IMR-90 (cell line): ENCODE measurements around the gene TGFBRAP1. TPM values are rescaled to one million over a fixed set of nuclear protein-coding genes. Genes with fewer than 3 reads are reported as not detected.

Source experiments
- ATAC-seq: fragments of 200-7000 bp; cut with Tn5 transposase; 2 replicates; pipeline ENCODE4 v1.9.1; 2020; ENCODE audit warnings: low read depth, mild to moderate bottlenecking, moderate library complexity
- BruUV-seq: library from RNA; stranded (reverse); fragments of 400-500 nt; replicated peaks from 2 replicates; lab custom pipeline; 2021; lab: Mats Ljungman, UMichigan
- CTCF ChIA-PET: fragments of 300-600 bp; formaldehyde crosslinking; extraction: SDS; loops from one replicate; lab custom pipeline; 2021; ENCODE audit warnings: antibody characterized with exemption; lab: Yijun Ruan, JAX
- POLR2A ChIA-PET: fragments of 300-600 bp; sonication (Branson Sonifier 250); formaldehyde crosslinking; loops from one replicate; lab custom pipeline; 2022; ENCODE audit warnings: antibody characterized with exemption; ENCODE audit not compliant: unreplicated experiment; lab: Charles Lee
- DNase-seq: peaks from one replicate; pipeline ENCODE4 v3.0.0; 2013
- H2AFZ ChIP-seq: replicated peaks from 2 replicates; pipeline ENCODE3; 2013; ENCODE audit warnings: low read length, mild to moderate bottlenecking; ENCODE audit not compliant: poor library complexity
- H2AK5ac ChIP-seq: 2 replicates; pipeline ENCODE4 v1.6.1; 2013; ENCODE audit warnings: low read depth, low read length, inconsistent platforms
- H2AK9ac ChIP-seq: replicated peaks from 2 replicates; pipeline ENCODE3; 2013; ENCODE audit warnings: mild to moderate bottlenecking, low read depth, low read length, moderate library complexity; ENCODE audit not compliant: poor library complexity
- H2BK120ac ChIP-seq: 2 replicates; pipeline ENCODE4 v1.6.1; 2013; ENCODE audit warnings: low read depth, low read length, inconsistent platforms
- H2BK15ac ChIP-seq: 3 replicates; pipeline ENCODE4 v1.6.1; 2013; ENCODE audit warnings: low read depth, low read length, inconsistent platforms
- H2BK20ac ChIP-seq: 2 replicates; pipeline ENCODE4 v1.6.1; 2013; ENCODE audit warnings: low read depth, mild to moderate bottlenecking, inconsistent platforms, low read length, moderate library complexity
- H2BK5ac ChIP-seq: 2 replicates; pipeline ENCODE4 v1.6.1; 2013; ENCODE audit warnings: mild to moderate bottlenecking, low read depth, low read length, inconsistent platforms; ENCODE audit not compliant: poor library complexity, severe bottlenecking
- H3K14ac ChIP-seq: replicated peaks from 2 replicates; pipeline ENCODE4 v1.6.1; 2013; ENCODE audit warnings: low read depth, low read length, inconsistent platforms
- H3K18ac ChIP-seq: 2 replicates; pipeline ENCODE4 v1.6.1; 2013; ENCODE audit warnings: low read depth, low read length, control low read depth
- H3K23ac ChIP-seq: 2 replicates; pipeline ENCODE4 v1.6.1; 2013; ENCODE audit warnings: low read depth, low read length, inconsistent platforms
- H3K27ac ChIP-seq: 2 replicates; pipeline ENCODE4 v1.5.1; 2013; ENCODE audit warnings: mild to moderate bottlenecking, control low read depth, low read length; ENCODE audit not compliant: insufficient read depth
- H3K27me3 ChIP-seq: 2 replicates; pipeline ENCODE4 v1.6.1; 2013; ENCODE audit warnings: low read length; ENCODE audit not compliant: control insufficient read depth, insufficient read depth
- H3K36me3 ChIP-seq: 2 replicates; pipeline ENCODE4 v1.6.1; 2013; ENCODE audit warnings: low read length, mixed read lengths; ENCODE audit not compliant: control insufficient read depth, insufficient read depth
- H3K4ac ChIP-seq: 2 replicates; pipeline ENCODE4 v1.6.1; 2013; ENCODE audit warnings: low read depth, low read length, inconsistent platforms
- H3K4me1 ChIP-seq: 2 replicates; pipeline ENCODE4 v1.6.1; 2013; ENCODE audit warnings: low read length, mixed read lengths; ENCODE audit not compliant: control insufficient read depth, insufficient read depth
- H3K4me2 ChIP-seq: 2 replicates; pipeline ENCODE4 v1.6.1; 2013; ENCODE audit warnings: low read depth, mild to moderate bottlenecking, control low read depth, low read length, moderate library complexity
- H3K4me3 ChIP-seq: 2 replicates; pipeline ENCODE4 v1.5.1; 2013; ENCODE audit warnings: low read depth, mild to moderate bottlenecking, control low read depth, low read length, moderate library complexity; ENCODE audit not compliant: insufficient read depth
- H3K56ac ChIP-seq: 2 replicates; pipeline ENCODE4 v1.6.1; 2013; ENCODE audit warnings: low read length, inconsistent platforms; ENCODE audit not compliant: insufficient read depth; ENCODE audit errors: extremely low read depth
- H3K79me1 ChIP-seq, 2 experiments: 2 replicates each; pipeline ENCODE4 v1.6.1; 2013; ENCODE audit warnings: low read length in 2 of 2, inconsistent platforms in 1 of 2, low read depth in 1 of 2
- H3K9ac ChIP-seq: 2 replicates; pipeline ENCODE4 v1.6.1; 2013; ENCODE audit warnings: low read depth, low read length, control low read depth
- H3K9me1 ChIP-seq: 2 replicates; pipeline ENCODE4 v1.6.1; 2013; ENCODE audit warnings: low read length, inconsistent platforms; ENCODE audit not compliant: insufficient read depth
- H3K9me3 ChIP-seq: 2 replicates; pipeline ENCODE4 v1.6.1; 2013; ENCODE audit warnings: low read length; ENCODE audit not compliant: control insufficient read depth, insufficient read depth
- H4K20me1 ChIP-seq: 2 replicates; pipeline ENCODE4 v1.6.1; 2013; ENCODE audit warnings: low read length, inconsistent platforms; ENCODE audit not compliant: insufficient read depth
- H4K5ac ChIP-seq: 2 replicates; pipeline ENCODE4 v1.6.1; 2013; ENCODE audit warnings: mild to moderate bottlenecking, low read depth, low read length, control low read depth
- H4K8ac ChIP-seq, 2 experiments: 2 replicates each; pipeline ENCODE4 v1.6.1; 2013; ENCODE audit warnings: low read depth in 2 of 2, low read length in 2 of 2, control low read depth in 1 of 2, inconsistent platforms in 1 of 2
- H4K91ac ChIP-seq: 2 replicates; pipeline ENCODE4 v1.6.1; 2013; ENCODE audit warnings: low read depth, low read length, inconsistent platforms; ENCODE audit not compliant: insufficient read depth
- BHLHE40 ChIP-seq: fragments of 150-350 bp; IDR thresholded peaks from 2 replicates; pipeline ENCODE4 v1.6.1; 2016; ENCODE audit warnings: mild to moderate bottlenecking, low read depth, low read length
- CEBPB ChIP-seq: IDR thresholded peaks from 2 replicates; pipeline ENCODE4 v1.6.1; 2012; ENCODE audit warnings: low read depth, low read length, improper control_type of control experiment
- CHD1 ChIP-seq: IDR thresholded peaks from 2 replicates; pipeline ENCODE4 v1.6.1; 2012; ENCODE audit warnings: low read depth, low read length, improper control_type of control experiment
- CTCF ChIP-seq: conservative IDR thresholded peaks from 2 replicates; pipeline ENCODE4 v1.5.1; 2012; ENCODE audit warnings: mild to moderate bottlenecking, low read depth, low read length, improper control_type of control experiment
- ELK1 ChIP-seq: fragments of 150-350 bp; IDR thresholded peaks from 2 replicates; pipeline ENCODE4 v1.6.1; 2016; ENCODE audit warnings: low read depth, mild to moderate bottlenecking, low read length, moderate library complexity, borderline replicate concordance
- FOS ChIP-seq: fragments of 150-350 bp; IDR thresholded peaks from 2 replicates; pipeline ENCODE4 v1.6.1; 2016; ENCODE audit warnings: low read depth, low read length
- MAFK ChIP-seq: IDR thresholded peaks from 2 replicates; pipeline ENCODE4 v1.6.1; 2012; ENCODE audit warnings: low read depth, low read length, improper control_type of control experiment
- MAZ ChIP-seq: IDR thresholded peaks from 2 replicates; pipeline ENCODE4 v1.6.1; 2012; ENCODE audit warnings: low read depth, mild to moderate bottlenecking, low read length, improper control_type of control experiment, moderate library complexity, borderline replicate concordance
- MXI1 ChIP-seq: IDR thresholded peaks from 2 replicates; pipeline ENCODE4 v1.6.1; 2012; ENCODE audit warnings: low read depth, mild to moderate bottlenecking, low read length, moderate library complexity, borderline replicate concordance
- NFE2L2 ChIP-seq: fragments of 150-350 bp; IDR thresholded peaks from 2 replicates; pipeline ENCODE4 v1.6.1; 2016; ENCODE audit warnings: low read depth, mild to moderate bottlenecking, low read length
- POLR2A ChIP-seq: IDR thresholded peaks from 2 replicates; pipeline ENCODE4 v1.6.1; 2012; ENCODE audit warnings: mild to moderate bottlenecking, low read depth, low read length
- RAD21 ChIP-seq: IDR thresholded peaks from 2 replicates; pipeline ENCODE4 v1.6.1; 2012; ENCODE audit warnings: low read length, improper control_type of control experiment
- RCOR1 ChIP-seq: IDR thresholded peaks from 2 replicates; pipeline ENCODE4 v1.6.1; 2012; ENCODE audit warnings: mild to moderate bottlenecking, low read length, improper control_type of control experiment; ENCODE audit not compliant: insufficient replicate concordance
- RFX5 ChIP-seq: IDR thresholded peaks from 2 replicates; pipeline ENCODE4 v1.8.0; 2012; ENCODE audit warnings: low read depth, mild to moderate bottlenecking, low read length, moderate library complexity
- SMC3 ChIP-seq: fragments of 150-350 bp; IDR thresholded peaks from 2 replicates; pipeline ENCODE4 v1.6.1; 2016; ENCODE audit warnings: low read depth, mild to moderate bottlenecking, antibody characterized with exemption, low read length, moderate library complexity
- USF2 ChIP-seq: fragments of 150-350 bp; IDR thresholded peaks from 2 replicates; pipeline ENCODE4 v1.6.1; 2017; ENCODE audit warnings: mild to moderate bottlenecking, antibody characterized with exemption, low read length, low read depth
- WGBS, 2 experiments: methylation state at CpG; one replicate each; pipeline versions ENCODE4 v1.1.5 to v1.1.7; 2013; ENCODE audit warnings: missing lambda C conversion rate in 2 of 2; ENCODE audit not compliant: insufficient read length in 1 of 2; ENCODE audit errors: extremely low coverage in 2 of 2; 5-methylcytosine and 5-hydroxymethylcytosine counted together
- dilution Hi-C: fragments of 300-500 bp; cut with HindIII; formaldehyde crosslinking; loops from one replicate; pipeline ENCODE4 v1.14.3; 2018; ENCODE audit warnings: low sequenced_read_pairs; ENCODE audit not compliant: unreplicated experiment
- in situ Hi-C: fragments of 300-500 bp; cut with MboI; formaldehyde crosslinking; loops from 3 replicates; pipeline ENCODE4 v1.14.3; 2019; ENCODE audit warnings: low sequenced_read_pairs, inconsistent platforms, mixed read lengths
- intact Hi-C: fragments of 100-400 bp; cut with micrococcal nuclease; formaldehyde crosslinking; loops from 2 replicates; pipeline ENCODE4 v1.10.0; 2022
- polyA plus RNA-seq, 3 experiments: library from polyadenylated mRNA; depleted of rRNA; stranded (reverse); fragments of >200 nt; gene quantifications; 2 replicates each; pipeline ENCODE4 v1.2.3, GENCODE V29; 2012; ENCODE audit warnings: low replicate concordance in 1 of 3
- total RNA-seq: library from RNA; depleted of rRNA; stranded (reverse); fragments of >200 nt; gene quantifications from 2 replicates; pipeline ENCODE4 v1.2.3, GENCODE V29; 2012

The TGFBRAP1 gene
- total and polyA plus RNA-seq, 2 of the 4 experiments (the other 2 are of a cell fraction), result 7.2 to 10.4 TPM

GRCh38 chr2:105290981-105291660 lies 38.4 kb downstream of the TGFBRAP1 start:
- DNase-seq (no peak), ATAC-seq (no peak)
- Histone ChIP-seq H3K4me2 (no peak overlapping the region), H3K4ac (no peak overlapping the region), H4K8ac (no peak overlapping the region), H2BK20ac (no peak overlapping the region), H3K4me1 (0 out of 2 replicates have a peak, but pooled peaks cover 2% of the 10 kb centered on the region), H3K36me3 (peaks cover 7% of the 10 kb centered on the region), H2AFZ (no peak overlapping the region), H4K20me1 (no peaks in the 10 kb centered on the region), H3K27ac (no peak overlapping the region), H2BK15ac (no peak overlapping the region), H3K9me1 (no peaks in the 10 kb centered on the region), H3K27me3 (no peaks in the 10 kb centered on the region), H4K5ac (no peak overlapping the region), H3K79me1 (peaks cover 3 to 4% of the 10 kb centered on the region in 2 experiments; a peak in 1 of 4 replicates), H3K56ac (no peak overlapping the region), H2AK5ac (no peak overlapping the region), H3K4me3 (no peak overlapping the region), H4K91ac (no peak overlapping the region), H3K9me3 (no peaks in the 10 kb centered on the region), H3K18ac (no peak overlapping the region), H2AK9ac (no peak overlapping the region), H2BK120ac (no peak overlapping the region), H3K9ac (no peak overlapping the region), H3K14ac (no peak overlapping the region), H3K23ac (no peak overlapping the region), H2BK5ac (no peak overlapping the region)
- POLR2A ChIA-PET, result no interaction called here
- TF ChIP-seq MAZ (no peak), USF2 (no peak), POLR2A (no peak), RAD21 (no peak), CEBPB (no peak), MXI1 (no peak), FOS (no peak), CTCF (no peak), SMC3 (no peak), MAFK (no peak), BHLHE40 (no peak), RCOR1 (no peak), CHD1 (no peak), RFX5 (no peak), ELK1 (no peak), NFE2L2 (no peak)
- in situ Hi-C loops, result no loop called here
- dilution Hi-C loops, result no loop called here
- no TSS peak for BruUV-seq
- intact Hi-C loops, result no loop called here
- WGBS, 2 experiments, result no CpG with 5 or more reads among the region's 6 CpGs
- CTCF ChIA-PET, result interaction anchor here (0.6 kb wide), 1 partner anchor 147 kb away, joined by 3 read pairs; no protein-coding TSS in a partner anchor
